Tibial artery (tissue), 4 donors: ENCODE data around the gene MROH8.
"Not testable (repeated sequence)": the region's sequence is repeated elsewhere in the genome, so short reads cannot be mapped to it uniquely, and the experiment has no call there.

Experiments used
- DNase-seq, 2 donors: peaks; one replicate each; pipeline ENCODE4 v3.0.0-alpha.2; 2019
- H3K27ac ChIP-seq, 2 donors: fragments of 200-600 bp; sonication (generic) in 1 of 2; 1 replicate in 1 of 2; 2 replicates in 1 of 2; pipeline ENCODE4 v1.5.1; 2018 to 2019; ENCODE audit warnings: mild to moderate bottlenecking in 1 of 2
- H3K27me3 ChIP-seq, 2 donors: fragments of 200-600 bp; sonication (generic) in 1 of 2; one replicate each; pipeline versions ENCODE4 v1.5.1 to v1.6.0; 2016 to 2019
- H3K36me3 ChIP-seq, 3 donors: fragments of 200-600 bp; sonication (generic) in 2 of 3; one replicate each; pipeline ENCODE4 v1.5.1; 2016 to 2019; ENCODE audit warnings: mild to moderate bottlenecking in 2 of 3
- H3K4me1 ChIP-seq, 4 donors: fragments of 200-600 bp; sonication (generic) in 2 of 4; 1 replicate in 3 of 4; 2 replicates in 1 of 4; pipeline ENCODE4 v1.5.1; 2016 to 2019
- H3K4me3 ChIP-seq, 2 donors: fragments of 200-600 bp; sonication (generic) in 1 of 2; 1 replicate in 1 of 2; 2 replicates in 1 of 2; pipeline ENCODE4 v1.5.1; 2018 to 2019; ENCODE audit warnings: mild to moderate bottlenecking in 2 of 2
- H3K9me3 ChIP-seq, 3 donors: fragments of 200-600 bp; sonication (generic) in 1 of 3; one replicate each; pipeline ENCODE4 v1.5.1; 2016 to 2019
- CTCF ChIP-seq, 2 experiments: fragments of 200-600 bp in 1 of 2; fragments of 450-650 bp in 1 of 2; IDR thresholded peaks; one replicate each; pipeline ENCODE4 v1.5.1; 2017 to 2019; ENCODE audit warnings: antibody characterized with exemption in 2 of 2, mild to moderate bottlenecking in 1 of 2, moderate library complexity in 1 of 2
- intact Hi-C: fragments of 100-400 bp; cut with DNase I; formaldehyde crosslinking; loops from one replicate; pipeline ENCODE4 v1.15.0; 2023; ENCODE audit warnings: low total_unique reads

MROH8 gene

GRCh38 chr20:37142708-37143107 lies 36.6 kb downstream of the MROH8 start:
- no peak overlapping the region for H3K27ac ChIP-seq
- no peak for TF ChIP-seq CTCF (IDR thresholded peaks at IDR 0.05)
- peaks cover 0 to 2% (median 0%) of the 10 kb centered on the region in 3 donors for H3K36me3 ChIP-seq
- intact Hi-C loops, result no loop called here
- H3K27me3 ChIP-seq, result no peaks in the 10 kb centered on the region
- DNase-seq, result no peak
- H3K4me3 ChIP-seq, result no peak overlapping the region
- no peaks in the 10 kb centered on the region for H3K9me3 ChIP-seq
- no peaks in the 10 kb centered on the region for H3K4me1 ChIP-seq

GRCh38 chr20:37137547-37137946 lies 41.8 kb downstream of the MROH8 start:
- H3K4me1 ChIP-seq, result no peaks in the 10 kb centered on the region
- no peak overlapping the region for H3K4me3 ChIP-seq
- intact Hi-C loops, result no loop called here

GRCh38 chr20:37133952-37134351 lies 45.4 kb downstream of the MROH8 start:
- no peaks in the 10 kb centered on the region for H3K9me3 ChIP-seq
- no peaks in the 10 kb centered on the region for H3K36me3 ChIP-seq
- intact Hi-C loops, result no loop called here
- no peaks in the 10 kb centered on the region for H3K27me3 ChIP-seq
- no peak overlapping the region for H3K27ac ChIP-seq
- H3K4me1 ChIP-seq, result no peaks in the 10 kb centered on the region
- no peak for DNase-seq
- H3K4me3 ChIP-seq, result no peak overlapping the region
- no peak for TF ChIP-seq CTCF (IDR thresholded peaks at IDR 0.05)

More at GRCh38 chr20:37137547-37137946, 41.8 kb downstream of the MROH8 start:
- Histone ChIP-seq H3K9me3 (no peaks in the 10 kb centered on the region), H3K27me3 (no peaks in the 10 kb centered on the region), H3K27ac (no peak overlapping the region), H3K36me3 (no peaks in the 10 kb centered on the region)
- no peak for DNase-seq
- no peak for TF ChIP-seq CTCF (IDR thresholded peaks at IDR 0.05)

DNA sequence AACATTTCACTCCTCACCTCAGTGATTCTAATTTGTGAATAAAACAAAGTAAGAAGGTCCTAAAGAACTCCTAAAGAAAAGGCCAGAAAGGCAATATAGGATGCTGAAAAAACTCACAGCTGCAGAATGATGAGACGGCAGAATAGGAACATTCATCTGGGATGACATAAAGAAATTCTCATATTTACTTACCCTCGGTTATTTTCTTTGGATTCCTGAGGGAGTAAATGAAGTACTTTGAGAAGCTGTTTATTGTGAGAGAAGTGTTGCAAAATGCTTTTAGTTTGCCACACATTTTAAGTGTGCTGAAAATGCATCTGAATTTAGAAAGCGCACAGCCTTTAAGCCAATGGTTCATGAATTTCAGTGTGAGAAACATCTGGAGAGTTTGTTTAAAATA lies 47.9 kb downstream of the MROH8 start:
- H3K36me3 ChIP-seq, result no peaks in the 10 kb centered on the region
- intact Hi-C loops, result no loop called here
- no peaks in the 10 kb centered on the region for H3K4me1 ChIP-seq
- H3K27me3 ChIP-seq, result no peaks in the 10 kb centered on the region
- H3K27ac ChIP-seq, result no peak overlapping the region
- DNase-seq, result no peak
- no peak overlapping the region for H3K4me3 ChIP-seq
- no peak for TF ChIP-seq CTCF (IDR thresholded peaks at IDR 0.05)
- no peaks in the 10 kb centered on the region for H3K9me3 ChIP-seq

DNA sequence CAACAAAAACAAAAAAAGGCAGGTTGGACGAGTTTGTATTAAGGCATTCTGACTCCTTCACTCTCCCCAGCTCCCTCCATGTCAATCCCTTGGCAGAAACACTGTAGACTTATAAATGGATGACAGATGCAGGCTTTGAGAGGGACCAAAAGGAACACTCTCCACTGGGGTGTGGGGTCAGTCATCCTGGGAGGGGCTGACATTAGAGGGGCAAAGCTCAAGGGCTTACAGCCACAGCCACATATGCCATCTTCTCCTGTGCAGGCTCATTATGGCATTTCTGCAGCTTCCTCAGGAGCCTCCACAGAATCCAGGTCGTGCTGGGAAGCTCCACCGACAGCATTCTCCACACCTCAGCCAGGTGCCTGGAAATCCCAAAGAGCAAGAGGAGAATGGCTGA lies 50.5 kb downstream of the MROH8 start:
- intact Hi-C loops, result no loop called here
- Histone ChIP-seq H3K9me3 (no peaks in the 10 kb centered on the region), H3K27me3 (no peaks in the 10 kb centered on the region), H3K4me1 (no peaks in the 10 kb centered on the region), H3K36me3 (no peaks in the 10 kb centered on the region), H3K4me3 (no peak overlapping the region), H3K27ac (no peak overlapping the region)
- DNase-seq, result no peak
- no peak for TF ChIP-seq CTCF (IDR thresholded peaks at IDR 0.05)

GRCh38 chr20:37126290-37126689 lies 53.1 kb downstream of the MROH8 start:
- H3K4me1 ChIP-seq, DNase-seq, H3K4me3 ChIP-seq, H3K27ac ChIP-seq, intact Hi-C loops, H3K27me3 ChIP-seq, H3K36me3 ChIP-seq, H3K9me3 ChIP-seq: not testable (repeated sequence)
